Panc1 (cell line): Measurements from ENCODE around the gene ALX4. TPM values are rescaled to one million over a fixed set of nuclear protein-coding genes. Genes with fewer than 3 reads are reported as not detected.
A peak's percentile ranks its signal among the peaks of the same experiment; 100 is the strongest.

Source experiments
- ATAC-seq: fragments of 200-7000 bp; cut with Tn5 transposase; 2 replicates; pipeline ENCODE4 v1.9.1; 2020; ENCODE audit warnings: mild to moderate bottlenecking, moderate library complexity
- BruUV-seq: library from RNA; stranded (reverse); fragments of 400-500 nt; replicated peaks from 2 replicates; lab custom pipeline; 2021; lab: Mats Ljungman, UMichigan
- CTCF ChIA-PET: fragments of 300-600 bp; sonication (Branson Sonifier 250); formaldehyde crosslinking; loops from one replicate; lab custom pipeline; 2022; ENCODE audit warnings: antibody characterized with exemption; lab: Charles Lee
- POLR2A ChIA-PET: fragments of 300-600 bp; sonication (Branson Sonifier 250); formaldehyde crosslinking; loops from one replicate; lab custom pipeline; 2022; ENCODE audit warnings: antibody characterized with exemption; lab: Charles Lee
- DNase-seq: peaks from one replicate; pipeline ENCODE4 v3.0.0-alpha.2; 2010; ENCODE audit warnings: low read depth, low spot score
- H3K27ac ChIP-seq: 2 replicates; pipeline ENCODE4 v1.5.1; 2011; ENCODE audit warnings: mild to moderate bottlenecking, low read length, inconsistent platforms
- H3K27me3 ChIP-seq: fragments of 200-500 bp; sonication (Bioruptor generic); 2 replicates; pipeline ENCODE4 v1.6.0; 2014; ENCODE audit warnings: low read length, inconsistent platforms; ENCODE audit not compliant: control insufficient read depth, insufficient read depth
- H3K36me3 ChIP-seq: fragments of 200-500 bp; sonication (Bioruptor generic); 2 replicates; pipeline ENCODE4 v1.5.1; 2014; ENCODE audit warnings: inconsistent platforms, mild to moderate bottlenecking, low read length, moderate library complexity; ENCODE audit not compliant: control insufficient read depth, insufficient read depth
- H3K4me1 ChIP-seq: 2 replicates; pipeline ENCODE4 v1.5.1; 2011; ENCODE audit warnings: inconsistent platforms, mild to moderate bottlenecking, low read length, moderate library complexity; ENCODE audit not compliant: control insufficient read depth, insufficient read depth
- H3K4me3 ChIP-seq, 2 experiments: 2 replicates each; pipeline ENCODE4 v1.5.1; 2011 to 2012; ENCODE audit warnings: low read depth in 2 of 2, low read length in 2 of 2, mild to moderate bottlenecking in 2 of 2, inconsistent platforms in 1 of 2, moderate library complexity in 1 of 2
- H3K9me3 ChIP-seq: fragments of 200-500 bp; sonication (Bioruptor generic); 2 replicates; pipeline ENCODE4 v1.5.1; 2014; ENCODE audit warnings: low read depth, mild to moderate bottlenecking, inconsistent platforms, low read length, moderate library complexity; ENCODE audit not compliant: control insufficient read depth, insufficient read depth
- CTCF ChIP-seq: fragments of 450-650 bp; IDR thresholded peaks from 2 replicates; pipeline ENCODE4 v1.5.1; 2017; ENCODE audit warnings: mild to moderate bottlenecking
- POLR2AphosphoS5 ChIP-seq: IDR thresholded peaks from 2 replicates; pipeline ENCODE4 v1.6.1; 2012; ENCODE audit warnings: mild to moderate bottlenecking, low read depth, low read length, moderate library complexity
- REST ChIP-seq, 2 experiments: IDR thresholded peaks; 2 replicates each; pipeline ENCODE4 v1.6.1; 2011 to 2012; ENCODE audit warnings: low read depth in 2 of 2, control low read depth in 1 of 2, low read length in 1 of 2, mild to moderate bottlenecking in 1 of 2, moderate library complexity in 1 of 2; ENCODE audit not compliant: insufficient read depth in 1 of 2
- SIN3A ChIP-seq: IDR thresholded peaks from 2 replicates; pipeline ENCODE4 v1.6.1; 2012; ENCODE audit warnings: low read depth, mild to moderate bottlenecking, low read length, moderate library complexity, borderline replicate concordance; ENCODE audit not compliant: insufficient read depth
- TCF7L2 ChIP-seq: IDR thresholded peaks from 2 replicates; pipeline ENCODE4 v1.6.1; 2011; ENCODE audit warnings: mild to moderate bottlenecking, low read depth, low read length, inconsistent platforms
- in situ Hi-C: cut with HindIII; loops from 2 replicates; pipeline ENCODE4 v1.10.0; 2016; ENCODE audit warnings: low sequenced_read_pairs, low pct_unique_long_range_greater_than_20kb
- intact Hi-C: fragments of 100-400 bp; cut with micrococcal nuclease; formaldehyde crosslinking; loops from one replicate; pipeline ENCODE4 v1.10.0; 2022; ENCODE audit not compliant: unreplicated experiment
- total RNA-seq: library from RNA; stranded (reverse); gene quantifications from one replicate; pipeline ENCODE4 v1.2.1, GENCODE V29; 2021; ENCODE audit not compliant: unreplicated experiment

ALX4 gene
- total RNA-seq, 1 experiment from 2014 or later = 1.0 TPM

DNA sequence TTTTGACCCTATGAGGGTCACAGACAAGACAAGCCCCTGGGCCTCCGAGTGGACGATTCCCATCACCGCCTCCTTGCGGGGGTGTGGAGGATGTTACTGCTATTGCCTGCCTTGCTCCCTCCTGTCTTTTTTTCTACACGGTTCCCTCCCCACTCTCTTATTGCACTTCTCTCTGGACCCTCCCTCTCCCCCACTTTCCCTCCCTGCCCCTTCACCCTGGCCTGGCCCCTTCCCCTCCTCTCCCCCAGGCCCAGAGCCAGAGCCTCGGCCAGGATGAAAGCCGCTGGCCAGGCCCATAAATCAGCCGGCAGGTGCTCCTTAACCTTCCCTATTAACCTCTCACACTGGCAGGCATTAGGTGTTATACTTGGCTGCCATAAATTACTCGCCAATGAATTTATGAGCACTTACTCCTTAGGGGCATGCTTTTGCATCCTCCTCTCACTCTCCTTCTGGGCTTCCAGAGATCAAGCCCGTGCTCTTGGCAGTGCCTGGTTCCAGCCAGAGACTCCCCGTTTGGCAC, 18.3 kb upstream of the ALX4 start:
- no TSS peak for BruUV-seq
- DNase-seq (no peak), ATAC-seq (no peak)
- H3K27me3 ChIP-seq = peaks cover 6% of the 10 kb centered on the region
- in situ Hi-C loops = no loop called here
- TF ChIP-seq CTCF (no peak; the same call in 1 of the 2 replicates), POLR2AphosphoS5 (no peak), REST (IDR thresholded peaks at IDR 0.05; ENCODE audit: insufficient read depth in 1 of 2, low read depth in 2 of 2, low read length in 1 of 2) (no peak), SIN3A (no peak), TCF7L2 (no peak)
- CTCF ChIA-PET = no interaction called here
- no peaks in the 10 kb centered on the region for H3K36me3 ChIP-seq
- POLR2A ChIA-PET = no interaction called here
- no peak overlapping the region for H3K27ac ChIP-seq
- no peaks in the 10 kb centered on the region for H3K9me3 ChIP-seq
- no peaks in the 10 kb centered on the region; the same call in 1 of the 2 replicates for H3K4me1 ChIP-seq
- intact Hi-C loops = no loop called here
- no peak overlapping the region for H3K4me3 ChIP-seq

DNA sequence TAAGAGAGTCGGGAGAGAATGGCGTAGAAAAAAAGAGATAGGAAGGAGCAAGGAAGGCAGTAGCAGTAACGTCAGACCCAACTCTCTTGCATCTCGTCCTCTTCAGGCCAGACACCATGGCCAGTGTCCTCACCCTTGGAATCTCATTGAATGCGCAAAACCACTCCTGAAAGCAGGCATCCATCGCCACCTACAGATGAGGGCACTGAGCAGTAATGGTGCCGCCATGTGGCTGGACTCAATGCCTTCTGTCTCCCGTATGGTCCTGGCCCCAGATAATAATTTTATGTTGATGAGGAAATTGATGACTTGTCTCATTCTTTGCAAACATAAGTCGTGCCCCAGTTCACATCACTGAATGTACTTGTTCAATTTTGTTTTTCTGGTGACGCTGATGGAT, 17.8 kb upstream of the ALX4 start:
- intact Hi-C loops = no loop called here

More for the DNA sequence above, 17.8 kb upstream of the ALX4 start:
- Histone ChIP-seq H3K4me3 (no peak overlapping the region), H3K36me3 (no peaks in the 10 kb centered on the region), H3K4me1 (no peaks in the 10 kb centered on the region; the same call in 1 of the 2 replicates), H3K27me3 (peaks cover 11% of the 10 kb centered on the region), H3K9me3 (no peaks in the 10 kb centered on the region), H3K27ac (no peak overlapping the region)
- BruUV-seq = no TSS peak
- no peak for DNase-seq
- in situ Hi-C loops = no loop called here
- ATAC-seq = 0 out of 2 replicates have a peak, but pooled peaks have one; percentile 32
- TF ChIP-seq CTCF (peak; percentile 42), REST (IDR thresholded peaks at IDR 0.05; ENCODE audit: insufficient read depth in 1 of 2, low read depth in 2 of 2, low read length in 1 of 2) (no peak)
- ChIA-PET CTCF (no interaction called here), POLR2A (no interaction called here)
